HG02840 (cell line): Measurements from ENCODE around the gene MAPRE2.
A peak's percentile ranks its signal among the peaks of the same experiment; 100 is the strongest.

Experiments
- ATAC-seq: cut with Tn5 transposase; IDR thresholded peaks from one replicate; pipeline ENCODE4 v1.9.1; 2021; ENCODE audit warnings: mild to moderate bottlenecking, moderate library complexity, moderate number of reproducible peaks; ENCODE audit not compliant: unreplicated experiment, low FRiP score

The MAPRE2 gene

DNA sequence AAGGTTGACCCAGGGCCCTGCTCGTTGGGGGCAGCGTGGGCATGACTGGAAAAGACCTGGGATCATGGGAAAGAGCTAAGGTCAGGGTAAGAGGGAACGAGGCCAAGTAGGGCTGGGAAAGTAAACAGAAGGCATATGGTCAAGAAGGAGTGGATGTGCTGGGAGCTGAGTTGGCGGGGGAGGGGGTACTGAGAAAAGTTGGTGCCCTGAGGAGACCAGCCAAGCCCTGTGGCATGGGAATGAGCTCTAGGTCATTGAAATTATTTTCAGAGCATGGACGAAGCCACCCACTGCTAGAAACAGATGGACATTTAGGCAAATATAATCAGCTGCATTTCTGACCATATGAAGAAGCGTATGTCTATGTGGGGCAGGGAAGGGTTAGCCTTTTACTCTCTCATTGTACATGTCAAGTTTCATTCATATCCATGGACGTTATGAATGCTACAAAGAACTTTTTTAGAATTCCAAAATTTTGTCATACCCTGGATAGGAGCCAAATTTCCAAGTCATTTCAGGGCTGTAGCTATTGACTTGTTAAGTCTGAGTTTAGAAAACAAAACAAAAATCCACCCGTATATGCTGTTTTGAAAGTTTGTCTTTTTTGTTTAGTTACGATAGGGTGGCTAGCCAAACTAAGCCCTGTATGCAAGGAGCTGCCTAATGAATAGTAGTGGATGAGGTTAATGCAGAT is 19.1 kb downstream of the MAPRE2 start:
- no peak for ATAC-seq

- no peak for ATAC-seq
These were observed 20.1 kb downstream of the MAPRE2 start for GRCh38 chr18:35061336-35061735.

GRCh38 chr18:35061804-35062203 is 20.6 kb downstream of the MAPRE2 start:
- no peak for ATAC-seq

DNA sequence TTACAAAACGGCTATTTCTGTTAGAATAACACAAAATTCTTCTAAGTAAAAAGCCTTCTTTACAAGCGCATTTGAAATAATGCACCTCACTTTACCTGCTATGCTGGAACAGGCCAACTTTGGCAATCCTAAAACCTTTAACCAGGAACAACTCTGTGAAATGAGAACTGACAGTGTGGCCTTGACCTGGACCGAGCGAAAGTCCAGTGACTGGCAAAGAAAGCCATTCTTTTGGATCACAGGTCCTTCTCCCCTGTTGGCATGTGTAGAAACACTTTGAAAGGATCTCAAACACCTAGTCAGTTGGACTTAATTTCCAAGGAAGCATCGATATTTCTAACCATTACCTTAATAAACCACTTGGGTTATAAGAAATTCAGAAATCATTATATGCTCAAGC is 21.2 kb downstream of the MAPRE2 start:
- no peak for ATAC-seq

DNA sequence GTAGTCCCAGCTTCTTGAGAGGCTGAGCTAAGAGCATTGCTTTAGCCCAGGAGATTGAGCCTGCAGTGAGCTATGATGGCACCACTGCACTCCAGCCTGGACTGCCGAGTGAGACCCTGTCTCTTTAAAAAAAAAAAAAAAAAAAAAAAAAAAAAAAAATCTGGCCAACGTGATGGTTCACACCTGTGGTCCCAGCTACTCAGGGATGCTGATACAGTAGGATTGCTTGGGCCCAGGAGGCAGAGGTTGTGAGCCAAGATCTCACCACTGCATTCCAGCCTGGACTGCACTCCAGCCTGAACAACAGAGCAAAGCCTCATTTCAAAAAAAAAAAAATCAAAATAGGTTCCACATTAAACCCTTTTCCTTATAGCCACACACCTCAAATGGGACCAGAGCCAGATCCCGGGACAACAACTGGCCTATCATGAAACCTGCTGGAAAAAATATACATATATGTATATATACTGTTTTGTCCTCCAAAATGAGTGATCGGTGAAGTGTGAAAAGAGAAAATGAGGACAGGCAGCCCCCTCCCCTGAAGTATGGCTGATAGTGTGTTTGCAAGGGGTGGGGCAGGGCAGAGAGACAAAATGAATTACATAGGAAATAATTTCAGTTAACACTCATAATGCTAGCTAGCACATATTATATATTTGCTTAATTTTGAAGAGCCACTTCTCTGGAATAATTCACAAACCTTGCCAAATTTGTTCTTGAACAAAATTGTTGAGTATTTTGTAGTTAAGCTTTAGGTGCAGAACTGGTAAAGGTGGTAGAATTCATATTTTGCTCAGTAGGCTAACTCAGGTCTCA is 22.9 kb downstream of the MAPRE2 start:
- no peak for ATAC-seq

- no peak for ATAC-seq
These were observed 26.2 kb downstream of the MAPRE2 start for GRCh38 chr18:35067454-35067853.

DNA sequence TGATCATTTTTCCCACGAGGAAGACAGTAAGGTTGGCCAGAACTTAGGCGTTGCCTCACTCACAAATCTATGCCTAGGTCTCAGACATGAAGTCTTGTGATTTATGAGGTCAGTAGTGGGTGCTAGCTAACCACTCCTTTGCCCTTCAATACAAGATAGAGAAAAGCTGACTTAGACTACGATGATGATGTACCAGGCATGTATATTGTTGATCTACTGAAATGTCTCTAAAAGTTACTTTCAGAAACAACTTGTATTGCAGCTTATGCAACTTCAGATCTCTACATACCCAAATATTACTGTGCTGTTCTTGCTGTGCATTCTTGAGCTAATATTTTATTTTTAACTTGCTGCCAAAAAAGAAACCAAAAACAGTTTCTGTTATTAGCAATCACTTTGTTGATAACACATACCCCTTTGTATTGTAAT is 30.6 kb downstream of the MAPRE2 start:
- ATAC-seq = peak; percentile 65

DNA sequence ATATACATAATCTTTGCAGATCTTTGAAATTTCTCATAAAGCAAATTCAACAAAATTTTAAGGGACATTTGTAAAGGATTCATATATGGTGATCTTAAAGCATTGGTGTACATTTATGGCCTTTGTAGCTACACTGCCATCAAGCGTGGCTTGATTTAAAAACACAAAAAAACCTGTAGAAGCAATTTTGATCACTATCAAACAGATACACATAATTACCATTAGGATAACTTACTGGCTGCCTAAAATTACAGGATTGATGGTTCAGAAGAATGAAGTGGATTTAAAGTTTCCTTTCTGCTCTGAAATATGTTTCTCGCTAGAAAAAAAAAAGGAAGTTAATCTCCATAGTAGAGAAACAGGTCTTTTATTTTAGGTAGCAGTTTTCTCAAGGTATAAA is 31.4 kb downstream of the MAPRE2 start:
- ATAC-seq = no peak

GRCh38 chr18:35073186-35074105 is 32.2 kb downstream of the MAPRE2 start:
- no peak for ATAC-seq

DNA sequence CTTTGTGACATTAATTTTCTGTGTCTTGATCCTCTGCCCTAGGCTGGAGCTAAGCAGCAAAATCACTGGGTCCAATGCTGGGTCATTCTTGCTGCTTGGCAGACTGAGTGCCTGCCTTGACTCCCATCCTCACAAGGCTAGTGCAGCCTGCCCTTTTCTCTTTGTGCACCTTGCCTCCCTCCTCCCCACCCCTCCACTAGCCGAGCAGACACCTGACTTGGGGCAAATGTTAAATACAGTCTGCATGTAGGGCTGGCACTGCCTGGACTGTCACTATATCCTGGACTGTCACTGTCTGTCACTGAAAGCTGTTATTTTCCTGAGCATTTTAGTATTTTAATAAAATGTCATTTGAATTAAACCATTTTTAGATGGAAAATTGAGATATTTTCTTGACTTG is 33.4 kb downstream of the MAPRE2 start:
- ATAC-seq = no peak

GRCh38 chr18:35075132-35075531 is 33.9 kb downstream of the MAPRE2 start:
- no peak for ATAC-seq

- ATAC-seq = no peak
These were observed 35.1 kb downstream of the MAPRE2 start for GRCh38 chr18:35076135-35076924.

DNA sequence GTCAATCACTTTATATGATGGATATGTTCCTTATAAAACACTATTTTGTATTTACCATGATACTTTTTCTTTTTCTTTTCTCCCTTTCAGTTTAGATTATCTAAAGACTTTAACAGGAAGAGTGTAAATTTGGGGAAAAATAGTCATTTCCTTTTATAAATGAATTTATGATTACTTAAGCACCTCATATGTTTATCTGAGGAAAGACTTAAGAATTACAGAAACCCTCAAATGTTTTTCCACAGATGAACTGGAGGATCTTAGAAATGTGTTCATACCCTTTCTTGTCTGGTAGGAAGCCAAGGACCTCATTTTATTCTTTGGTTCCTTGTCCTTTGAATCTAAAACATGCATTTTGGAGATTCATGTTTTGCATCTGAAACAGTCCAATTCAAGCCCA is 36.7 kb downstream of the MAPRE2 start:
- ATAC-seq = no peak

- ATAC-seq = no peak
These were observed 38.8 kb downstream of the MAPRE2 start for GRCh38 chr18:35080058-35080457.

DNA sequence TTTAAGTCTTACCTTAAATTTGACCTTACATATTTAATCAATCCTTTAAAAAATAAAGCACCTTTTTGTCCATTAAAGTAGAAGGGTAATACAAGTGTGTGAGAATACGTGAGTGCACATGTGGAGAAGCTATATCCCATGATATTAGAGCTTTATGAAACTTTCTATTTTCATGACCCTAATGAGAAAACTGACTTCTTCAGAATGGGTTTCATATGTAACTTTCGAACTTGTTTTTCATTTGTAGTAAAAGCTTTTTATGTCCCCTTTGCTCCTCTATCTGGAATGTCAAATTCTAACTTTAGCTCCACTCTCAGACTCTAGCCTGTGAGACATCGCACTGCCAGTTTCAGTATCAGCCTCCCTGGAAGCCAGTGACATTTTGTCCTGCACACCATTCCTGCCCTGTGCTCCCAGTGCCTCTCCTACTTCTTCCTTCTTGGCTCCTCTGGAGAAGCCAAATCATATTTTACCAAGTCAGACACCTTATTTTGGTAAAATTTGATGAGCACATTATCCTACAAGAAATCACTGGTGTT is 42.0 kb downstream of the MAPRE2 start:
- ATAC-seq = no peak

- no peak for ATAC-seq
These were observed 43.6 kb downstream of the MAPRE2 start for GRCh38 chr18:35084494-35085449.

DNA sequence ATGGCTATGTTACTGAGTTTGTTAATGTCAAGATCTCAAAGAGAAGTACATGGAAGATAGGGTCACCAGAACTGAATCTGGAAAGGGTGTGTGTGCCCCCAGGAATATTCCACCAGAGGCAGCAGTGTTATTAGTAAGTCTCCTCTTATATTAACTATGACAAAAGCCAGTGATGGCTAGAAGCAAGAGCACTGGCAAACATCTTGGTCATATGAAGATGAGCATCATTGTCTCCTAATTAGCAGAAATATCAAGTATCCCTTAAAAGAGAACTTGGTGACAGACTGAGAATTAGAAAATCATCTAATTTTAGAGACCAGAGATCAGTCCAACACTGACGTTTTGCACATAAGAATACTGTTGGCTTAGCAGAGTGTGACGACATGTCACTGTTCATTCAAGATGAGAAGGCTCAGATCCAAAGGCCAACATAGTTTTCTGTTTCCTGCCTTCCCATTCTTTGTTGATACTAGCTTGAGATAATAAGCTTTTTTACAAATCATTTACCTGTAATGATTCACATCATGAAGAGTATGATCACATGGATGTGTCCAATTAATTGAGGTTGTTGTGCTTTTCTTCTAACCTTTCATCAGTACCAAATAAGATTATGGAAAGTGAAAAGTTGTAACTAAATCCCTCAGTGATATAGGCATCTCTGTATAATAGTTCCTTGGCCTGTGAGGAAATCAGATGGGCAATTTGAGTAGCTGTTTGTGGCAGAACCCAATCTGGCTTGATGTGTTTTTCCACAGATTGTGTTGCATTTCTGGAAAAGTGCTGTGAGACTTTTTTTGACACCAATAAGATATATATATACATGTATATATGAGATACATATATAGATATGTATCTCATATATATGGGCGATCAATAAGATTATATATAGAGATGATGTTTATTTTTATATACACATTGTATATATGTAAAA is 44.5 kb downstream of the MAPRE2 start:
- ATAC-seq = no peak

DNA sequence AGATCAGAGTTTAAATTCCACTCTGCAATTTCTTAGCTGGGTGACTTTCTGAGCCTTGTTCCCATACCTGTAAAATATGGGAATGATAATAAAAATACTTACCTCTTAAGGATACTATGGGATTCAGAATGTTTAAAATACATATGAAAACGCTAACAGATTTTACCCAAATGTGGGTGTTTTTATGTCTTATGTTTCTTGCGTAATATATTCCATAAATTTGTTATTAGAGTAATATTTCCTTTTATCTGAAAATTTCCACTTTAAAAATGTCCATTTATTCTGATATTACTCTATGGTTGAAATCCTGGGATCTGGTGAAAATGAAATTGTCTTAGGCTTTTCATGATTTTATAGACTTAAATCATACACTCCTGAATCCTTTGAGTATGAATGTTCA is 45.5 kb downstream of the MAPRE2 start:
- ATAC-seq = no peak
